Karpas-422 (cell line): ENCODE measurements around the gene TRHDE. TPM values are rescaled to one million over a fixed set of nuclear protein-coding genes. Genes with fewer than 3 reads are reported as not detected.

Experiments
- DNase-seq: peaks from one replicate; pipeline ENCODE4 v3.0.0-alpha.2; 2015
- H2AFZ ChIP-seq: fragments of 200-600 bp; sonication (generic); 2 replicates; pipeline ENCODE4 v1.6.1; 2014; ENCODE audit warnings: antibody characterized with exemption, low read length, mixed read lengths
- H3K27ac ChIP-seq: fragments of 200-600 bp; sonication (generic); 2 replicates; pipeline ENCODE4 v1.5.1; 2014; ENCODE audit warnings: mild to moderate bottlenecking, low read length, moderate library complexity
- H3K27me3 ChIP-seq: fragments of 200-600 bp; sonication (generic); 2 replicates; pipeline ENCODE4 v1.6.1; 2014; ENCODE audit warnings: low read length, mixed read lengths
- H3K36me3 ChIP-seq: fragments of 200-600 bp; sonication (generic); 2 replicates; pipeline ENCODE4 v1.6.1; 2014; ENCODE audit warnings: low read length, mixed read lengths; ENCODE audit not compliant: insufficient read depth
- H3K4me1 ChIP-seq: fragments of 200-600 bp; sonication (generic); 2 replicates; pipeline ENCODE4 v1.6.1; 2014; ENCODE audit warnings: mild to moderate bottlenecking, low read length, mixed read lengths
- H3K4me2 ChIP-seq: fragments of 200-600 bp; sonication (generic); 2 replicates; pipeline ENCODE4 v1.6.1; 2014; ENCODE audit warnings: low read length, low read depth, mild to moderate bottlenecking; ENCODE audit not compliant: poor library complexity, severe bottlenecking
- H3K4me3 ChIP-seq: fragments of 200-600 bp; sonication (generic); 2 replicates; pipeline ENCODE4 v1.5.1; 2014; ENCODE audit warnings: mild to moderate bottlenecking, antibody characterized with exemption, low read length, mixed read lengths
- H3K79me2 ChIP-seq: fragments of 200-600 bp; sonication (generic); 2 replicates; pipeline ENCODE4 v1.6.1; 2014; ENCODE audit warnings: mild to moderate bottlenecking, low read length, mixed read lengths
- H3K9ac ChIP-seq: fragments of 200-600 bp; sonication (generic); 2 replicates; pipeline ENCODE4 v1.6.0; 2014; ENCODE audit warnings: low read length
- H3K9me2 ChIP-seq: fragments of 200-600 bp; sonication (generic), shearing (Covaris generic); replicated peaks from 2 replicates; pipeline ENCODE4 v1.6.0; 2014; ENCODE audit warnings: mild to moderate bottlenecking, low read length, moderate library complexity; ENCODE audit not compliant: insufficient read depth
- H3K9me3 ChIP-seq: fragments of 300-700, 200-600 bp; sonication (generic); 2 replicates; pipeline ENCODE4 v1.6.1; 2014; ENCODE audit warnings: low read length, mixed read lengths
- H4K20me1 ChIP-seq: fragments of 200-600 bp; sonication (generic); 2 replicates; pipeline ENCODE4 v1.6.1; 2014; ENCODE audit warnings: mild to moderate bottlenecking, antibody characterized with exemption, low read length, low read depth; ENCODE audit not compliant: insufficient read depth
- total RNA-seq: library from RNA; depleted of rRNA; stranded (reverse); fragments of >200 nt; shearing (Covaris generic); gene quantifications from 2 replicates; pipeline ENCODE4 v1.2.3, GENCODE V29; 2014; ENCODE audit warnings: low replicate concordance

The TRHDE gene
- total RNA-seq, 1 experiment from 2014 or later, result not detected

DNA sequence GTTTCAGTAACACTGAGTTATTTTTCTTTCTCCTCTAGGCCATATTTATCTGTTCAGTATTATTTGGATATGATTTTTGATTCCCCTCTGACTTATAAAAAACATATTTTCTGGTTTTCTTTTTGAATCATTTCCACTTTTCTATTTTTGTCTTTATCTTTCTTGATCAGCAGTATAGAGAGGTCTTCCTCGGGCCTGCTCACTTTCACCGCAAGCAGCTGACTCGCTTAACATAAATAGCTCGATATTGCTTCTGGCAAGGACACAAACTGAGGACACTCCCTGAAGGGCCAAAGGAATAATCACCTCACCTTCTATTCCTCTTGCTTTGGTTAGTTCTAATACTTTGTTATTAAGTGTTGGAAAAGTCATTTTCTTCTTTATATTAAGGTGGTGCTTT lies 25.8 kb upstream of the TRHDE start:
- no peak for DNase-seq
- Histone ChIP-seq H3K4me1 (no peaks in the 10 kb centered on the region), H3K27me3 (no peaks in the 10 kb centered on the region), H2AFZ (no peak overlapping the region), H3K36me3 (no peaks in the 10 kb centered on the region), H3K9ac (no peak overlapping the region), H3K27ac (no peak overlapping the region), H4K20me1 (no peaks in the 10 kb centered on the region), H3K9me3 (no peaks in the 10 kb centered on the region; the same call in 1 of the 2 replicates), H3K4me2 (no peak overlapping the region), H3K4me3 (no peak overlapping the region), H3K9me2 (no peaks in the 10 kb centered on the region), H3K79me2 (no peaks in the 10 kb centered on the region)

DNA sequence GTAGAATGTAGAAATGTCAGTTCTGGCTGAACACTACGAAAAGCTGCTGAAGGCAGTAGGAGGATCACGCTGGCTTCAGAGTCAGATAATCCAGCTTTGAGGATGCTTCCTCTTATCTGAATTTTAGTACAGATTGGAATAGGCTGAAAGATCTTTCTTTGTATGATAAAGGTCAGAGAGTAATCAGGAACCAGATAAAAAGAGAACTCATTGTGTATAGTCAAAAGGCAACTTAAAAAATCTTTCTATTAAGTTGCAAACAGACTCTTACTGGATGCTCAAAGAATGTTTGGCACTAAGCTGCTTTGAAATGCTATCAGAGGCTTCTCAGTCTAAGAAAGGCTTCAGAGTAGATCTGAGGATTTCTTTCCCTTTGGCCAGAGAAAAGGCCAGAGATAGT lies 21.8 kb upstream of the TRHDE start:
- Histone ChIP-seq H3K9me2 (no peaks in the 10 kb centered on the region), H3K4me1 (no peaks in the 10 kb centered on the region), H3K36me3 (no peaks in the 10 kb centered on the region), H4K20me1 (no peaks in the 10 kb centered on the region), H2AFZ (no peak overlapping the region), H3K4me3 (no peak overlapping the region), H3K79me2 (no peaks in the 10 kb centered on the region), H3K9ac (no peak overlapping the region), H3K27me3 (no peaks in the 10 kb centered on the region), H3K27ac (no peak overlapping the region), H3K9me3 (no peaks in the 10 kb centered on the region; the same call in 1 of the 2 replicates), H3K4me2 (no peak overlapping the region)
- DNase-seq, result no peak

DNA sequence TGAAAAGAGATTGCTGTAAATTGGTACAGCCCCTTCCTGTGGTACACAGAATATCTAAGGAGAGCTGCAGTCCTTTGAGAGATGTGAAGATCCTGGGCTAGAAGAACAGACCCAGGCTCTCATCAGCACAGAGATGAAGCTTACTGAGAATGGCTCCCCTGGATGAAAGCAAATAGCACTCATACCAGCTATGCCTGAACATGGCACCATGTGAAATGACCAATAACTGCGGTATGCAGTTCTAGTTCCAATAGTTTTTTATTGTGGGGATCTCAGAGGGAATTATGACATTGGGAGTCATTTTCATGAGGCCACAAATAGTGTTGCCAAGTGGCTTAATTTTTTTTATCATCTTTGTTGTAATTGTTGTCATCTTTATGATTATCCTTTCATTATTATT lies 15.4 kb upstream of the TRHDE start:
- no peak for DNase-seq
- Histone ChIP-seq H4K20me1 (no peaks in the 10 kb centered on the region), H3K27me3 (no peaks in the 10 kb centered on the region), H3K4me1 (no peaks in the 10 kb centered on the region), H3K4me3 (no peak overlapping the region), H3K27ac (no peak overlapping the region), H3K4me2 (no peak overlapping the region), H2AFZ (no peak overlapping the region), H3K9me3 (no peaks in the 10 kb centered on the region; the same call in 1 of the 2 replicates), H3K9ac (no peak overlapping the region), H3K79me2 (no peaks in the 10 kb centered on the region), H3K36me3 (no peaks in the 10 kb centered on the region), H3K9me2 (no peaks in the 10 kb centered on the region)

DNA sequence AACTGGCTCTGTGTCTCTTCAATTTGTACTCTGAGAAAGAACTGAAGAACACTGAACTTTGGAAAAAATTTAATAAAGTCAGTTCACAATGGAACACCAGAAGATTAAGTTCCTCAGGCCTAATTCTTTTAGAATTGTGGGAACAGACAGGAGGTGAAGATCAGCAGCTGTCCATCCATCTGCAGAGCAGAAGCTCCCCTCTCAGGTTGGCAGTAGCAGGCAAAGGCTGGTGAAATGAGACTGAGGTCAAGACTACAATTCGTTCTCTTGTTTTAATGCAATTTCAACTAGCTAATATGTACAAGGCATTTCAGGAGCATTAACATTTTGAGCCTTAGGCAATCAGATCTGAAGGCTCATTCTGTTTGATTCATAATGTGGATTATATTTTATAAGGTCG lies 10.3 kb upstream of the TRHDE start:
- no peak overlapping the region for H3K9ac ChIP-seq
- H3K79me2 ChIP-seq, result no peaks in the 10 kb centered on the region
- DNase-seq, result no peak
- H3K9me2 ChIP-seq, result no peaks in the 10 kb centered on the region
- H3K4me3 ChIP-seq, result no peak overlapping the region
- H3K9me3 ChIP-seq, result no peaks in the 10 kb centered on the region
- H3K27me3 ChIP-seq, result no peaks in the 10 kb centered on the region
- H3K4me1 ChIP-seq, result no peaks in the 10 kb centered on the region
- H4K20me1 ChIP-seq, result no peaks in the 10 kb centered on the region
- H3K27ac ChIP-seq, result no peak overlapping the region
- no peak overlapping the region for H2AFZ ChIP-seq
- no peaks in the 10 kb centered on the region for H3K36me3 ChIP-seq
- H3K4me2 ChIP-seq, result no peak overlapping the region

DNA sequence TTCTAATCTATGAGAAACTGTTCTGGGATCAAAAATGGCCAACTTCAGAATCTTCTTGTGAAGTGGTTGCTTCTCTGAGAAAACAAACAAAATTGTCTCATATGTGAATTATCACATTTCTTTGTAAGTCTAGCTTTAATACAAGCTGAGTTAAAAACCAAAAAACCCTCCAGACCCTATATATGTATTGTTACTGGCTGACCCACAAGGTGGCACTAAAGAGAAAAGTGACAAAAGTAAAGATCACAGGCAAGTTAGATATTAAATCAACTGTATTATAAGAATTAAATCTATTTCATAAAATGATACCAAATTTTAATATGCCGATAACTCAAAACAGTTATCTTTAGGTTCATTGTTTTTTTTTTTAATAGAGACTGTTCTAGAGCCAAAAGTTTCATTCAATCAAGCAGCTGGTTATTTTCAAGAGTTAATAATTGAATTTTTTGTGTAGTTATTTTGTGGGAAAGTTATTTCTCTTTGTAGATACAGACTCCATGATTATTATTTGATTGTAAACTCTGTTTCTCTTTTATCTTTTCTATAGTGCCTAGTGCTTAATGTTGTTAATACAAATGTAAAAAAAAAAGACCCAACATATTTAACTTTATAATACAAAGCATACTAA lies 7.5 kb upstream of the TRHDE start:
- Histone ChIP-seq H3K4me2 (no peak overlapping the region), H3K9me2 (no peaks in the 10 kb centered on the region), H3K27ac (no peak overlapping the region), H3K9ac (no peak overlapping the region), H4K20me1 (no peaks in the 10 kb centered on the region), H3K9me3 (no peaks in the 10 kb centered on the region), H3K4me1 (no peaks in the 10 kb centered on the region), H3K36me3 (no peaks in the 10 kb centered on the region), H3K4me3 (no peak overlapping the region), H2AFZ (no peak overlapping the region), H3K27me3 (no peaks in the 10 kb centered on the region), H3K79me2 (no peaks in the 10 kb centered on the region)
- DNase-seq, result peak; percentile 58

DNA sequence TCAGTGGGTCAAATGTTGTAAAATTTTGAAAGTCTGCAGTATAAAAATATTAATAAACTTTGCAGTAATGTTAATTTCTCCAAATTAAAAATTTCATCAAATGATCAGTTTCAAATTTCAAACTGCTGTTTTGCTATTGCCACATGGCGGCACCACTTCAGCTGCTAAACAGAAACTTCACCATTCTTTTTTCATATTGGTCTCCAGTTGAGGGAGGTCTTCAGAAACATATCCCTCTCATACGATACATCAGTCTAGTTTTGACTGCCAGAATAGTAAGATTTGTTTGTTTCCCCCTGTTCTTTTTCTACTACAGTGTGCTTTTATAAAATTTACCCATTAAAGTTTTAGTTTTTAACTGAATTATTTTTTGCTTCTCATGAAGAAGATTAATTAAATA lies 4.2 kb upstream of the TRHDE start:
- Histone ChIP-seq H3K9me3 (no peaks in the 10 kb centered on the region), H3K4me1 (no peaks in the 10 kb centered on the region), H3K9me2 (no peaks in the 10 kb centered on the region), H3K27me3 (no peaks in the 10 kb centered on the region), H3K9ac (no peak overlapping the region), H3K4me3 (no peak overlapping the region), H2AFZ (no peak overlapping the region), H3K27ac (no peak overlapping the region), H3K4me2 (no peak overlapping the region), H3K79me2 (no peaks in the 10 kb centered on the region), H4K20me1 (no peaks in the 10 kb centered on the region), H3K36me3 (no peaks in the 10 kb centered on the region)
- peak; percentile 49 for DNase-seq

DNA sequence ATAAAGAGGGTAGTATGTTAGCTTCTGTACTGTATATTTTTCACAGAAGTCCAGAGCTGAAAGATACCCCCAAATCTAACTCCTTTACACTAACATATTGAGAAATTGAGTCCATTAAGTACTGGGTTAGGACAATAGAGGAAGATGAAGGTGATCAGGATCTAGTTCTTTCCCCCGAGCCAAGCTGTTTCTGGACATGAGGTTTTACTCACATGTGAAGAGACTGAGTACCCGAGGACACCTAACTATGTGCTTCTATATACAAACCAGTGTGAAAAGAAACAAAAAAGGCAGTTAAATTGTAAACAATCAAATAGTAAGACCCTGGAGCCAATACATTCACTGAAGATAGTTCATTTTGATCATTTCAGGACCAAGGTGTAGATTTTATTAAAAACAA lies 3.8 kb upstream of the TRHDE start:
- H3K9ac ChIP-seq, result no peak overlapping the region
- no peak overlapping the region for H3K4me2 ChIP-seq
- H3K27ac ChIP-seq, result no peak overlapping the region
- H3K9me2 ChIP-seq, result no peaks in the 10 kb centered on the region
- H3K4me3 ChIP-seq, result no peak overlapping the region
- H3K36me3 ChIP-seq, result no peaks in the 10 kb centered on the region
- H3K4me1 ChIP-seq, result no peaks in the 10 kb centered on the region
- no peak overlapping the region for H2AFZ ChIP-seq
- H3K27me3 ChIP-seq, result no peaks in the 10 kb centered on the region
- no peaks in the 10 kb centered on the region for H3K9me3 ChIP-seq
- DNase-seq, result no peak
- no peaks in the 10 kb centered on the region for H4K20me1 ChIP-seq
- H3K79me2 ChIP-seq, result no peaks in the 10 kb centered on the region

DNA sequence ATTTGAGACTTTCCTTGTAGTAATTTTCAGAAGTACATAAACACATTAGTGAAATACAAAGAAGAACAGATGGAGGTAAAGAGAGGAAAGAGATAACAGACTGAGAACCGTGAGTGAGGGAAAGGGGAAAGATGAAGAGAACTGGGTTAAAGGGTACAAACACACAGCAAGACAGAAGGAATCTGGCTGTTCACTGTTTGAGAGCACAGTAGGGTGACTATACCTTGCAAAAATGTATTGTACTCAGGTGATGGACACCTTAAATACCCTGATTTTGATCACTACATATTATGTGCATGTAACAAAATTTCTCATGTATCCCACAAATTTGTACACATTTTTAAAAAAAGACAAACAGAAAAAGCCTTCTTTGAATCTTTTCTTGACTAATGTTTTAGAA lies 2.7 kb upstream of the TRHDE start:
- no peaks in the 10 kb centered on the region for H3K9me2 ChIP-seq
- H2AFZ ChIP-seq, result no peak overlapping the region
- no peaks in the 10 kb centered on the region for H3K79me2 ChIP-seq
- DNase-seq, result no peak
- no peak overlapping the region for H3K4me2 ChIP-seq
- no peaks in the 10 kb centered on the region for H3K4me1 ChIP-seq
- no peak overlapping the region for H3K27ac ChIP-seq
- H3K36me3 ChIP-seq, result no peaks in the 10 kb centered on the region
- no peaks in the 10 kb centered on the region for H4K20me1 ChIP-seq
- no peaks in the 10 kb centered on the region for H3K27me3 ChIP-seq
- H3K9me3 ChIP-seq, result no peaks in the 10 kb centered on the region
- no peak overlapping the region for H3K4me3 ChIP-seq
- no peak overlapping the region for H3K9ac ChIP-seq

DNA sequence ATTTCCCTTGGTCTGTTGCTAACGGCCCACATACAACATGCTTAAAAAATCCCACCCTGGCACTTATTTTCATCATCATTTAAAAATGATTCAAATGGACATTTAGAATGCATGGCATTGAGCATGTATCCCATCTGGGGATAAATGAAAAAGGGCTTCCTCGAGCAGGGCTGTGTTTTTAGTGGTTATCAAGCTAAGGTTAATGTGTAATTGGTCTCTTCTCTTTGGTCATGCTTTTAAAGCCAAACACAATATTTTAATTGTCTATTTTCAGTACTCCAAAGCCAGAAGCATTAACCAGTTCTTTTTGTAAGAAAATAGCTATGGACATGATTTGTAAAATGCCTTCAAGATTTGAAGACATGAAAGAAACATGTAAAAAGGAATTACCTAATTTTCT lies 1.9 kb upstream of the TRHDE start:
- Histone ChIP-seq H3K36me3 (no peaks in the 10 kb centered on the region), H3K27ac (no peak overlapping the region), H3K4me2 (no peak overlapping the region), H3K79me2 (no peaks in the 10 kb centered on the region), H3K9me3 (no peaks in the 10 kb centered on the region), H3K9me2 (no peaks in the 10 kb centered on the region), H4K20me1 (no peaks in the 10 kb centered on the region), H3K4me3 (no peak overlapping the region), H2AFZ (no peak overlapping the region), H3K9ac (no peak overlapping the region), H3K4me1 (no peaks in the 10 kb centered on the region), H3K27me3 (no peaks in the 10 kb centered on the region)
- DNase-seq, result no peak
